OCI-LY1 (cell line): Measurements from ENCODE around the gene GAP43.

Source experiments
- EZH2 ChIP-seq: fragments of 200-600 bp; sonication (generic), shearing (Covaris generic); IDR thresholded peaks from 2 replicates; pipeline ENCODE4 v1.8.0; 2017; ENCODE audit warnings: borderline replicate concordance, mixed run types, mild to moderate bottlenecking, antibody characterized with exemption, low read length, moderate library complexity, mixed read lengths
- TF ChIP-seq, protein P1 (sequence below): fragments of 200-600 bp; sonication (generic), shearing (Covaris generic); IDR thresholded peaks from 2 replicates; pipeline ENCODE4 v1.5.1; 2017; ENCODE audit warnings: mild to moderate bottlenecking, antibody characterized with exemption, low read length, moderate library complexity, mixed read lengths

DNA sequence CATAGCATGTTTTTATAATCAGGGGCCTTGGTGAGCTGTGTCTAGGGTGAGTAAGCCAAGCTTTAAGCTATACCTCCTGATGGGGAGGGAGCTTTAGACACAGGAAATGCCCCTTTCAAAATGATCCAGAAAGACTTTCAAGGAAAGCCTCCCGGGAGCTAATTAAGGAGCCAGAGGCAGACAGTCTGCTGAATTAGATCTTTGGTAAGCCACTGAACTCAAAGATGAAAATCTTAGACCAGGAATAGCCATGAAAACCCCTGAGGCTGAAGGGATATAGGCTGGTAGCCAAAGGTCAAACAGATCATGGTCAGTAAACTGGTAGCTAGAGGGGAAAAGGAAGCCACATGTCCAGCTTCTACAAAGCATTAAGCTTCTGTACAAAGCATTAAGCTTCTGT lies 42.7 kb upstream of the GAP43 start:
- TF ChIP-seq, protein P1, sequence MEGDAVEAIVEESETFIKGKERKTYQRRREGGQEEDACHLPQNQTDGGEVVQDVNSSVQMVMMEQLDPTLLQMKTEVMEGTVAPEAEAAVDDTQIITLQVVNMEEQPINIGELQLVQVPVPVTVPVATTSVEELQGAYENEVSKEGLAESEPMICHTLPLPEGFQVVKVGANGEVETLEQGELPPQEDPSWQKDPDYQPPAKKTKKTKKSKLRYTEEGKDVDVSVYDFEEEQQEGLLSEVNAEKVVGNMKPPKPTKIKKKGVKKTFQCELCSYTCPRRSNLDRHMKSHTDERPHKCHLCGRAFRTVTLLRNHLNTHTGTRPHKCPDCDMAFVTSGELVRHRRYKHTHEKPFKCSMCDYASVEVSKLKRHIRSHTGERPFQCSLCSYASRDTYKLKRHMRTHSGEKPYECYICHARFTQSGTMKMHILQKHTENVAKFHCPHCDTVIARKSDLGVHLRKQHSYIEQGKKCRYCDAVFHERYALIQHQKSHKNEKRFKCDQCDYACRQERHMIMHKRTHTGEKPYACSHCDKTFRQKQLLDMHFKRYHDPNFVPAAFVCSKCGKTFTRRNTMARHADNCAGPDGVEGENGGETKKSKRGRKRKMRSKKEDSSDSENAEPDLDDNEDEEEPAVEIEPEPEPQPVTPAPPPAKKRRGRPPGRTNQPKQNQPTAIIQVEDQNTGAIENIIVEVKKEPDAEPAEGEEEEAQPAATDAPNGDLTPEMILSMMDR, result no peak
- TF ChIP-seq EZH2, result no peak
